ENCODE data around the gene ACTR1B.
"Not testable (repeated sequence)": the region's sequence is repeated elsewhere in the genome, so short reads cannot be mapped to it uniquely, and the experiment has no call there.

- TF ChIP-seq EZH2phosphoT487 (IDR thresholded peaks at IDR 0.05; ENCODE audit: insufficient read depth, low read depth); EZH2 (IDR thresholded peaks at IDR 0.05; ENCODE audit: insufficient read depth, poor library complexity, severe bottlenecking): not testable (repeated sequence)
These were observed 44.7 kb downstream of the ACTR1B start for GRCh38 chr2:97618939-97619827.
